Fibroblast of lung (primary cell): Measurements from ENCODE around the gene ATP2A2. TPM values are rescaled to one million over a fixed set of nuclear protein-coding genes. Genes with fewer than 3 reads are reported as not detected.

ENCODE experiments used
- DNase-seq, 2 donors: peaks; one replicate each; pipeline versions ENCODE4 v3.0.0 to v3.0.0-alpha.2; 2010; ENCODE audit warnings: low read depth in 2 of 2
- H2AFZ ChIP-seq: 2 replicates; pipeline ENCODE4 v1.5.1; 2012; ENCODE audit warnings: low read length, control low read depth, inconsistent platforms
- H3K27ac ChIP-seq: 2 replicates; pipeline ENCODE4 v1.5.1; 2011; ENCODE audit warnings: low read length, control low read depth; ENCODE audit not compliant: insufficient read depth
- H3K27me3 ChIP-seq: 2 replicates; pipeline ENCODE4 v1.5.1; 2011; ENCODE audit warnings: mild to moderate bottlenecking, low read length; ENCODE audit not compliant: control insufficient read depth, insufficient read depth
- H3K36me3 ChIP-seq: 2 replicates; pipeline ENCODE4 v1.5.1; 2011; ENCODE audit warnings: low read length; ENCODE audit not compliant: control insufficient read depth, insufficient read depth
- H3K4me1 ChIP-seq: 2 replicates; pipeline ENCODE4 v1.5.1; 2011; ENCODE audit warnings: low read length; ENCODE audit not compliant: control insufficient read depth, insufficient read depth; ENCODE audit errors: extremely low read depth
- H3K4me2 ChIP-seq: 2 replicates; pipeline ENCODE4 v1.5.1; 2011; ENCODE audit warnings: low read length, control low read depth; ENCODE audit not compliant: insufficient read depth; ENCODE audit errors: extremely low read depth
- H3K4me3 ChIP-seq, 4 experiments: fragments of 200-600 bp in 1 of 4; sonication (generic) in 1 of 4; replicated peaks in 1 of 4; 2 replicates each; pipeline ENCODE4 v1.5.1; 2011 to 2016; ENCODE audit warnings: low read length in 4 of 4, low read depth in 3 of 4, mild to moderate bottlenecking in 3 of 4, control low read depth in 2 of 4, inconsistent platforms in 1 of 4, mixed read lengths in 1 of 4; ENCODE audit not compliant: insufficient read depth in 1 of 4; ENCODE audit errors: control extremely low read depth in 1 of 4
- H3K79me2 ChIP-seq: 2 replicates; pipeline ENCODE4 v1.5.1; 2012; ENCODE audit warnings: mild to moderate bottlenecking, low read length, inconsistent platforms; ENCODE audit not compliant: control insufficient read depth, insufficient read depth
- H3K9ac ChIP-seq: 2 replicates; pipeline ENCODE4 v1.5.1; 2011; ENCODE audit warnings: mild to moderate bottlenecking, low read length, control low read depth; ENCODE audit not compliant: insufficient read depth
- H3K9me3 ChIP-seq: 2 replicates; pipeline ENCODE4 v1.5.1; 2012; ENCODE audit warnings: low read depth, low read length; ENCODE audit not compliant: control insufficient read depth, insufficient read depth
- H4K20me1 ChIP-seq: 2 replicates; pipeline ENCODE4 v1.5.1; 2011; ENCODE audit warnings: low read length; ENCODE audit not compliant: control insufficient read depth, insufficient read depth; ENCODE audit errors: extremely low read depth
- EZH2 ChIP-seq: IDR thresholded peaks from 2 replicates; pipeline ENCODE4 v1.5.1; 2012; ENCODE audit warnings: low read length, control low read depth, mild to moderate bottlenecking; ENCODE audit errors: missing control alignments
- polyA plus RNA-seq, 2 donors: library from polyadenylated mRNA; depleted of rRNA in 1 of 2; stranded (reverse) in 1 of 2; unstranded in 1 of 2; fragments of >200 nt; gene quantifications; 2 replicates each; pipeline ENCODE4 v1.2.1, GENCODE V29; 2011 to 2012; ENCODE audit warnings: missing spikeins in 1 of 2
- total RNA-seq: library from RNA; depleted of rRNA; stranded (reverse); fragments of >200 nt; gene quantifications from 2 replicates; pipeline ENCODE4 v1.2.1, GENCODE V29; 2014
- TF ChIP-seq, protein P1 (sequence below), 2 donors: IDR thresholded peaks in 1 of 2; conservative IDR thresholded peaks in 1 of 2; 1 replicate in 1 of 2; 2 replicates in 1 of 2; pipeline ENCODE4 v1.5.1; 2011 to 2012; ENCODE audit warnings: low read length in 2 of 2, control low read depth in 1 of 2, inconsistent platforms in 1 of 2, low read depth in 1 of 2, mild to moderate bottlenecking in 1 of 2

ATP2A2 gene
- total and polyA plus RNA-seq, 2 donors (not counting 1 experiment from before 2014, with no cell fraction given): 151 to 216 TPM

DNA sequence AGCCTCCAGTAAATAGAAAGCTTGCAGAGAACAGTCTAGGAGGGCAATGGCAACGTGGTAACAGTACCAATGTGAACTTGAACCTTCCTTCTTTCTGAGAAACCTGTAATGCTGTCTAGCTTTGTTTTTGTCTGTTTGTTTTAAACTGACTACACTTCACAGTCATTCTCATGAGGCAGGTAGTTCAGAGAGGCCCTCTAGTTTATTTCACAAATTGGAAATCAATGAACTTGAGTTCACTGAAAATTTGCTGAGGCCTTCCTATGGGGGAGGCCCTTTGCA, 2.9 kb upstream of the ATP2A2 start:
- H3K79me2 ChIP-seq: peaks cover 18% of the 10 kb centered on the region
- H2AFZ ChIP-seq: no peak overlapping the region
- no peak overlapping the region for H3K4me3 ChIP-seq
- no peaks in the 10 kb centered on the region for H3K27me3 ChIP-seq
- H3K4me1 ChIP-seq: peaks cover 4% of the 10 kb centered on the region
- TF ChIP-seq, protein P1, sequence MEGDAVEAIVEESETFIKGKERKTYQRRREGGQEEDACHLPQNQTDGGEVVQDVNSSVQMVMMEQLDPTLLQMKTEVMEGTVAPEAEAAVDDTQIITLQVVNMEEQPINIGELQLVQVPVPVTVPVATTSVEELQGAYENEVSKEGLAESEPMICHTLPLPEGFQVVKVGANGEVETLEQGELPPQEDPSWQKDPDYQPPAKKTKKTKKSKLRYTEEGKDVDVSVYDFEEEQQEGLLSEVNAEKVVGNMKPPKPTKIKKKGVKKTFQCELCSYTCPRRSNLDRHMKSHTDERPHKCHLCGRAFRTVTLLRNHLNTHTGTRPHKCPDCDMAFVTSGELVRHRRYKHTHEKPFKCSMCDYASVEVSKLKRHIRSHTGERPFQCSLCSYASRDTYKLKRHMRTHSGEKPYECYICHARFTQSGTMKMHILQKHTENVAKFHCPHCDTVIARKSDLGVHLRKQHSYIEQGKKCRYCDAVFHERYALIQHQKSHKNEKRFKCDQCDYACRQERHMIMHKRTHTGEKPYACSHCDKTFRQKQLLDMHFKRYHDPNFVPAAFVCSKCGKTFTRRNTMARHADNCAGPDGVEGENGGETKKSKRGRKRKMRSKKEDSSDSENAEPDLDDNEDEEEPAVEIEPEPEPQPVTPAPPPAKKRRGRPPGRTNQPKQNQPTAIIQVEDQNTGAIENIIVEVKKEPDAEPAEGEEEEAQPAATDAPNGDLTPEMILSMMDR (conservative IDR thresholded peaks at IDR 0.05 in 1 of 2, IDR thresholded peaks at IDR 0.05 in 1 of 2; ENCODE audit: low read depth in 1 of 2, low read length in 2 of 2): no peak
- TF ChIP-seq EZH2: no peak
- no peak overlapping the region for H3K9ac ChIP-seq
- no peaks in the 10 kb centered on the region for H4K20me1 ChIP-seq
- H3K36me3 ChIP-seq: peaks cover 2% of the 10 kb centered on the region
- no peak overlapping the region for H3K27ac ChIP-seq
- H3K4me2 ChIP-seq: no peak overlapping the region
- DNase-seq: no peak
- H3K9me3 ChIP-seq: no peaks in the 10 kb centered on the region

GRCh38 chr12:110279566-110280375, 1.3 kb upstream of the ATP2A2 start:
- peaks cover 2% of the 10 kb centered on the region for H3K36me3 ChIP-seq
- no peaks in the 10 kb centered on the region for H3K27me3 ChIP-seq
- peak overlapping the region; percentile 91 for H3K9ac ChIP-seq
- H3K4me1 ChIP-seq: peaks cover 4% of the 10 kb centered on the region
- TF ChIP-seq, protein P1 (conservative IDR thresholded peaks at IDR 0.05 in 1 of 2, IDR thresholded peaks at IDR 0.05 in 1 of 2; ENCODE audit: low read depth in 1 of 2, low read length in 2 of 2): no peak
- peak overlapping the region; percentile 91 for H3K27ac ChIP-seq
- DNase-seq: no peak
- H3K4me3 ChIP-seq: peak overlapping the region in 3 of 4 experiments; percentile 57 to 84 (median 75)
- H3K79me2 ChIP-seq: peaks cover 33% of the 10 kb centered on the region
- H3K4me2 ChIP-seq: peak overlapping the region; percentile 81
- H2AFZ ChIP-seq: no peak overlapping the region
- H4K20me1 ChIP-seq: peaks cover 10% of the 10 kb centered on the region
- no peaks in the 10 kb centered on the region for H3K9me3 ChIP-seq

DNA sequence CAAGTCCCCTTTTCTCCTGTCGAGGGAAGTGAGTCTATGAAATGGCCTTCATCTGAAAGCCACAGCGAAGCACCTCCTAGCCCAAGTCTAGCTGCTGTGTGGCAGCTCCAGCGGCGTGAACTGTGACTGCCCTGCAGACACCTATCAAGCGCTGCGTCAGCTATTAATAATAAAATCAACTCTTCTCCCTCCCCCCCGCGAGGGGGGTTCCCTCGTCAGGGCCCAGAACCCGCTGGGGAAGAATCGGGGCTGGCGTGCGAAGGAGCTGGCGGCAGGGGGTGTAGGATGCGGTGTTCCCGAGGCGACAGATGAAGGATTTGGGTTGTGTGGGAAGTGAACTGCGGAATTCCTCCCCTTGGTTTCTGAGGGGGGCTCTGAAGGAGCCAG, 662 bp upstream of the ATP2A2 start:
- Histone ChIP-seq H3K4me2 (peak overlapping the region; percentile 81), H3K4me1 (peaks cover 4% of the 10 kb centered on the region), H3K9ac (peak overlapping the region; percentile 91), H3K27me3 (no peaks in the 10 kb centered on the region), H3K4me3 (peak overlapping the region; percentile 57 to 84 (median 72)), H3K9me3 (no peaks in the 10 kb centered on the region), H3K79me2 (peaks cover 40% of the 10 kb centered on the region), H2AFZ (peak overlapping the region; percentile 79), H3K36me3 (peaks cover 2% of the 10 kb centered on the region), H4K20me1 (peaks cover 14% of the 10 kb centered on the region), H3K27ac (peak overlapping the region; percentile 91)
- DNase-seq: peak in 1 of 2 donors; percentile 52
- TF ChIP-seq EZH2: no peak
